ENCODE measurements around the gene MYORG. TPM values are rescaled to one million over a fixed set of nuclear protein-coding genes. Genes with fewer than 3 reads are reported as not detected.

Gene MYORG
- polyA plus RNA-seq, 1 experiment, result 0.22 TPM

DNA sequence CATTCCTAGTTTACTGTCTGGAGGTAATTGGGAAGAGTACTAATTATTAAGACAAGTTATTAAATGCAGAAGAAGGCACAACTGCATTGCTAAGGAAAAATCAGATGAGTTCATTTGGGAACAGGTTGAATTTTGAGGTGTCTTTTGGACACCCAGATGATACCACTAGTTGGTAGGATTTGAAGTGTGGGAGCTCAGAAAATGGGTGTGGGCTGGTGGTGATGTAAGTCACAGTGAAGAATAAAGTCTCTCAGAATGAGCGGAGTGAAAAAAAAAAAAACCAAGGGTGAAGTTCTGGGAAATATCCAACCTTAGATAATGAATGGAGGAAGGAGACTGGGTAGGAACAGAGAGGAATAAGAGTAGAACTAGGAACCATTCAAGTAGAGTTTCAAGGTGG is 35.6 kb upstream of the MYORG start:
- POLR2A ChIA-PET, result no interaction called here
- TF ChIP-seq, protein P1, sequence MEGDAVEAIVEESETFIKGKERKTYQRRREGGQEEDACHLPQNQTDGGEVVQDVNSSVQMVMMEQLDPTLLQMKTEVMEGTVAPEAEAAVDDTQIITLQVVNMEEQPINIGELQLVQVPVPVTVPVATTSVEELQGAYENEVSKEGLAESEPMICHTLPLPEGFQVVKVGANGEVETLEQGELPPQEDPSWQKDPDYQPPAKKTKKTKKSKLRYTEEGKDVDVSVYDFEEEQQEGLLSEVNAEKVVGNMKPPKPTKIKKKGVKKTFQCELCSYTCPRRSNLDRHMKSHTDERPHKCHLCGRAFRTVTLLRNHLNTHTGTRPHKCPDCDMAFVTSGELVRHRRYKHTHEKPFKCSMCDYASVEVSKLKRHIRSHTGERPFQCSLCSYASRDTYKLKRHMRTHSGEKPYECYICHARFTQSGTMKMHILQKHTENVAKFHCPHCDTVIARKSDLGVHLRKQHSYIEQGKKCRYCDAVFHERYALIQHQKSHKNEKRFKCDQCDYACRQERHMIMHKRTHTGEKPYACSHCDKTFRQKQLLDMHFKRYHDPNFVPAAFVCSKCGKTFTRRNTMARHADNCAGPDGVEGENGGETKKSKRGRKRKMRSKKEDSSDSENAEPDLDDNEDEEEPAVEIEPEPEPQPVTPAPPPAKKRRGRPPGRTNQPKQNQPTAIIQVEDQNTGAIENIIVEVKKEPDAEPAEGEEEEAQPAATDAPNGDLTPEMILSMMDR (IDR thresholded peaks at IDR 0.05; ENCODE audit: insufficient read depth, low read depth, low read length), result no peak
- no peak for DNase-seq (ENCODE audit: low read depth)
- Histone ChIP-seq H3K36me3 (ENCODE audit: control insufficient read depth, insufficient read depth, low read length) (no peaks in the 10 kb centered on the region; the same call in 1 of the 2 replicates), H3K4me3 (ENCODE audit: low read depth, low read length) (no peak overlapping the region), H3K27me3 (ENCODE audit: control insufficient read depth, insufficient read depth, low read length) (no peaks in the 10 kb centered on the region)
- CTCF ChIA-PET, result interaction anchor here (1.4 to 6.4 kb wide), 2 partner anchors 8 to 179 kb away, joined by 3 to 56 read pairs; no protein-coding TSS in a partner anchor

DNA sequence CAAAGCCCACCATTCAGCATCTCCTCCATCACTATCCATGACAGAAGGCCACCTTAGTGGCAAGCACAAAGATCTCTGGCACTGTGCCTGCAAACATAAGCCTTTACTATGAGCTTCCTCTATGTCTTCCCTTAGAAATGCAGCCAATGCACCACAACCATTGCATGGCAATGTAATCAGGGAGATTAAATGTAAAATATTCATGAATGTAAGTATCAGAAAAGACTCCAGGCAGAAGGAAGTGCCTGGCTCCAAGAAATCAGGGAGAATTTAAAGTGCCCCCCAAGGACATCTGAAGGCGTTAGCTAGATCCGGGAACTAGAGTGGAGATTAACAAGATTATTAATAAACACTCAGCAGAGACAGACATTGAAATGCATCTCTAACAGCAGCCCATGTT is 32.5 kb upstream of the MYORG start:
- DNase-seq (ENCODE audit: low read depth), result no peak
- peaks cover 3% of the 10 kb centered on the region; the same call in 1 of the 2 replicates for H3K36me3 ChIP-seq (ENCODE audit: control insufficient read depth, insufficient read depth, low read length)
- ChIA-PET POLR2A (no interaction called here), CTCF (interaction anchor here (0.6 to 1.8 kb wide), 7 partner anchors 8 to 182 kb away, joined by 3 to 6 read pairs (median 3); no protein-coding TSS in a partner anchor)
- no peak overlapping the region for H3K4me3 ChIP-seq (ENCODE audit: low read depth, low read length)
- TF ChIP-seq, protein P1 (IDR thresholded peaks at IDR 0.05; ENCODE audit: insufficient read depth, low read depth, low read length), result no peak
- H3K27me3 ChIP-seq (ENCODE audit: control insufficient read depth, insufficient read depth, low read length), result no peaks in the 10 kb centered on the region

DNA sequence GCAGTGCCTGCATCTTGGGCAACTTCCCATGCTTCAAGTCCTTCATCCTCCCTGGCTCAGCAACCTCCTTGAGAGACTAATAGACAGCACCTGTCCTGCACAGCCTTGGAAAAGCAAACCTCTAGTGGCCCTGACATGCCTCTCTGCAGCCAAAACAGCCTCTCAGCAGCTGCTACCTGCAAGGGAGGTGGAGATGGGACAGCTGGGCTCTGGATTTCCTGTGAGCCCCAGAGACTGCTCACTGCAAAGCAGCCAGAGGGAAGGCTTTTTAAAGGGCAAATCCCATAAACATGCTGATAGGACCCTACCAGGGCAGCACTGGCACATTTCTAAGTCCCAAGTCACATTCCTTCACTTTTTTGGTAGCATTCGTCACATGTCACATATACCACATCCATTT is 31.5 kb upstream of the MYORG start:
- Histone ChIP-seq H3K27me3 (ENCODE audit: control insufficient read depth, insufficient read depth, low read length) (no peaks in the 10 kb centered on the region), H3K36me3 (ENCODE audit: control insufficient read depth, insufficient read depth, low read length) (peaks cover 5% of the 10 kb centered on the region), H3K4me3 (ENCODE audit: low read depth, low read length) (no peak overlapping the region)
- ChIA-PET POLR2A (no interaction called here), CTCF (interaction anchor here (1.0 to 1.8 kb wide), 3 partner anchors 9 to 183 kb away, joined by 3 to 6 read pairs (median 3); no protein-coding TSS in a partner anchor)
- no peak for DNase-seq (ENCODE audit: low read depth)
- TF ChIP-seq, protein P1 (IDR thresholded peaks at IDR 0.05; ENCODE audit: insufficient read depth, low read depth, low read length), result no peak

DNA sequence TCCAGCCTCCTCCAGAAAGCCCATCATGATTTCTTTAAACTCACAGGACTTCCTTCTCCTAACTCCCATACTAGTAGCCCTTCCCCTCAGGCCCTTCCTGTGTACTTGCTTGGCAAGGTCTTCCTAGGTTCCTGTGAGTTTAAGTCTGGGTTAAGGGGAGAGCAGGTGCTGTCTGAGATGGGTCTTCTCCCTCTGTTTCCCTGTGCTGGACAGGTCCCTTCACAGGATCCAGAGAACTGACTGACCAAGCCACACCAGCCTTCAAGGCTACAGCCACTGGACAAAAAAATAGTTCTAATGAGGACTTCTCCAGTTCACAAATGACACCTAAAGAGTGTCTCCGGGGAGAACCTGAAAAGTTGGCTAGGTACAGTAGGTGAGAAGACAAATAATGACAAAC is 29.5 kb upstream of the MYORG start:
- TF ChIP-seq, protein P1 (IDR thresholded peaks at IDR 0.05; ENCODE audit: insufficient read depth, low read depth, low read length), result no peak
- DNase-seq (ENCODE audit: low read depth), result no peak

DNA sequence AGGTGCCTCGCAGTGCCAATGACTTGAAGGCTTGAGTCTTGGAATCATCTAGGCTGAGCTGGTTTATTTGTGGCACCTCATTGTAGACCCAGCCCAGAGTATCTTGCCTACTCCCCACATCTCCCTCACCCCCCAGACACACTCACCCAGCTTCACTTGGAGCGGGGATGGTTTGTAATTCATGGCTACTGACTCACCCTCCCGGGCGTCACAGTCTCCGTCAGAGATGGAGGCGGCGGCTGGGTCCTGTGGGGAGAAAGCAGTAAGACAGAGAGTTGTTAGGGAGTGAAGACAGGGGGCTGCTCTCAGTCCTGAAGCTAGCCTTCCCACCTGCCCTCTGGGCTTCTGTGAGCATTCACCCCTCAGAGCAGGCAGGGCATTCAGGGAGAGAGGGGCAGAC is 29.0 kb upstream of the MYORG start:
- no peaks in the 10 kb centered on the region for H3K27me3 ChIP-seq (ENCODE audit: control insufficient read depth, insufficient read depth, low read length)
- ChIA-PET POLR2A (no interaction called here), CTCF (interaction anchor here (0.7 to 4.8 kb wide), 10 partner anchors 10 to 199 kb away, joined by 3 to 79 read pairs (median 24); partner anchors contain the start of gene MYORG)
- H3K4me3 ChIP-seq (ENCODE audit: low read depth, low read length), result no peak overlapping the region
- H3K36me3 ChIP-seq (ENCODE audit: control insufficient read depth, insufficient read depth, low read length), result peaks cover 20% of the 10 kb centered on the region
- no peak for DNase-seq (ENCODE audit: low read depth)
- TF ChIP-seq, protein P1 (IDR thresholded peaks at IDR 0.05; ENCODE audit: insufficient read depth, low read depth, low read length), result no peak

More for the DNA sequence above, 29.5 kb upstream of the MYORG start:
- H3K36me3 ChIP-seq (ENCODE audit: control insufficient read depth, insufficient read depth, low read length), result peaks cover 16% of the 10 kb centered on the region
- no peak overlapping the region for H3K4me3 ChIP-seq (ENCODE audit: low read depth, low read length)
- POLR2A ChIA-PET, result no interaction called here
- CTCF ChIA-PET, result interaction anchor here (0.7 to 4.8 kb wide), 4 partner anchors 24 to 101 kb away, joined by 3 to 79 read pairs (median 30); no protein-coding TSS in a partner anchor
- no peaks in the 10 kb centered on the region for H3K27me3 ChIP-seq (ENCODE audit: control insufficient read depth, insufficient read depth, low read length)
